HepG2 (cell line): Measurements from ENCODE around the gene RPL41. TPM values are rescaled to one million over a fixed set of nuclear protein-coding genes. Genes with fewer than 3 reads are reported as not detected.

Experiments used
- ASH2L ChIP-seq: fragments of 300-600, 200-600 bp; sonication (generic); IDR thresholded peaks from 2 replicates; pipeline ENCODE4 v1.7.0; 2017; ENCODE audit warnings: low read depth, mild to moderate bottlenecking, moderate library complexity, mixed read lengths, low read length; ENCODE audit not compliant: insufficient read length
- ESRRA ChIP-seq: sonication (generic); formaldehyde crosslinking; IDR thresholded peaks from 2 replicates; pipeline ENCODE4 v1.5.1; 2020; ENCODE audit warnings: mild to moderate bottlenecking, low read depth, missing genetic modification reagents
- MTA1 ChIP-seq: sonication (generic); formaldehyde crosslinking; IDR thresholded peaks from 2 replicates; pipeline ENCODE4 v1.4.0; 2020; ENCODE audit warnings: missing genetic modification reagents, mild to moderate bottlenecking, borderline replicate concordance
- NR2F6 ChIP-seq, 2 experiments: IDR thresholded peaks; 2 replicates each; pipeline ENCODE4 v1.6.1; 2016; ENCODE audit warnings: antibody characterized with exemption in 1 of 2, mild to moderate bottlenecking in 1 of 2
- PRDM15 ChIP-seq: sonication (generic); formaldehyde crosslinking; IDR thresholded peaks from 2 replicates; pipeline ENCODE4 v1.4.0; 2020; ENCODE audit warnings: missing genetic modification reagents
- SAFB2 ChIP-seq: sonication (generic); formaldehyde crosslinking; IDR thresholded peaks from 2 replicates; pipeline ENCODE4 v1.5.1; 2020; ENCODE audit warnings: missing genetic modification reagents, low read depth, mild to moderate bottlenecking, borderline replicate concordance
- ZNF263 ChIP-seq: sonication (generic); formaldehyde crosslinking; IDR thresholded peaks from 2 replicates; pipeline ENCODE4 v1.4.0; 2020; ENCODE audit warnings: missing genetic modification reagents
- ZNF276 ChIP-seq: sonication (generic); formaldehyde crosslinking; IDR thresholded peaks from 2 replicates; pipeline ENCODE4 v1.4.0; 2020; ENCODE audit warnings: mild to moderate bottlenecking, low read depth, missing genetic modification reagents
- ZNF766 ChIP-seq: sonication (generic); formaldehyde crosslinking; IDR thresholded peaks from 2 replicates; pipeline ENCODE4 v1.5.0; 2020; ENCODE audit warnings: missing genetic modification reagents, borderline replicate concordance
- polyA plus RNA-seq, 8 experiments: library from polyadenylated mRNA; depleted of rRNA in 3 of 8; stranded (reverse) in 7 of 8; unstranded in 1 of 8; fragments of >200 nt; fragmentation: Illumina TruSeq in 4 of 8; extraction: Trizol in 4 of 8; gene quantifications; 2 replicates each; pipeline versions ENCODE4 v1.2.1 to v1.2.3, GENCODE V29; 2011 to 2016; ENCODE audit warnings: low read depth in 4 of 8, missing spikeins in 1 of 8, mixed read lengths in 1 of 8; ENCODE audit not compliant: insufficient read depth in 1 of 8
- total RNA-seq, 5 experiments: library from RNA; depleted of rRNA; stranded (reverse); fragments of >200 nt; fragmentation: Illumina TruSeq; extraction: Trizol; gene quantifications; 2 replicates each; pipeline ENCODE4 v1.2.3, GENCODE V29; 2016; ENCODE audit warnings: low read depth in 1 of 5
- TF ChIP-seq, protein P1 (sequence below): sonication (generic); formaldehyde crosslinking; IDR thresholded peaks from 2 replicates; pipeline ENCODE4 v1.8.0; 2022; ENCODE audit warnings: missing genetic modification reagents, mild to moderate bottlenecking, moderate library complexity, borderline replicate concordance

Gene RPL41
- total and polyA plus RNA-seq, 2 of the 13 experiments (the other 11 are each of a cell fraction or from before 2014, with no cell fraction given), result 4,012 to 7,670 TPM

- TF ChIP-seq PRDM15 (CRISPR knock-in tag) (no peak), SAFB2 (CRISPR knock-in tag) (no peak), ZNF263 (CRISPR knock-in tag) (no peak), NR2F6 (IDR thresholded peaks at IDR 0.05) (no peak), NR2F6 (CRISPR knock-in tag; IDR thresholded peaks at IDR 0.05) (no peak), ZNF276 (CRISPR knock-in tag) (no peak), ESRRA (CRISPR knock-in tag) (0 out of 2 replicates have a peak, but pooled peaks have one; percentile 10), MTA1 (CRISPR knock-in tag) (no peak), ZNF766 (CRISPR knock-in tag) (0 out of 2 replicates have a peak, but pooled peaks have one; percentile 9), ASH2L (peak; percentile 18)
- TF ChIP-seq, protein P1, sequence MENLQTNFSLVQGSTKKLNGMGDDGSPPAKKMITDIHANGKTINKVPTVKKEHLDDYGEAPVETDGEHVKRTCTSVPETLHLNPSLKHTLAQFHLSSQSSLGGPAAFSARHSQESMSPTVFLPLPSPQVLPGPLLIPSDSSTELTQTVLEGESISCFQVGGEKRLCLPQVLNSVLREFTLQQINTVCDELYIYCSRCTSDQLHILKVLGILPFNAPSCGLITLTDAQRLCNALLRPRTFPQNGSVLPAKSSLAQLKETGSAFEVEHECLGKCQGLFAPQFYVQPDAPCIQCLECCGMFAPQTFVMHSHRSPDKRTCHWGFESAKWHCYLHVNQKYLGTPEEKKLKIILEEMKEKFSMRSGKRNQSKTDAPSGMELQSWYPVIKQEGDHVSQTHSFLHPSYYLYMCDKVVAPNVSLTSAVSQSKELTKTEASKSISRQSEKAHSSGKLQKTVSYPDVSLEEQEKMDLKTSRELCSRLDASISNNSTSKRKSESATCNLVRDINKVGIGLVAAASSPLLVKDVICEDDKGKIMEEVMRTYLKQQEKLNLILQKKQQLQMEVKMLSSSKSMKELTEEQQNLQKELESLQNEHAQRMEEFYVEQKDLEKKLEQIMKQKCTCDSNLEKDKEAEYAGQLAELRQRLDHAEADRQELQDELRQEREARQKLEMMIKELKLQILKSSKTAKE (CRISPR knock-in tag), result no peak
These were observed 11.1 kb downstream of the RPL41 start (continued) for GRCh38 chr12:56127485-56127887.
